HepG2 (cell line): ENCODE data around the gene PAM16. TPM values are rescaled to one million over a fixed set of nuclear protein-coding genes. Genes with fewer than 3 reads are reported as not detected.

Source experiments
- CENPX ChIP-seq: sonication (generic); formaldehyde crosslinking; IDR thresholded peaks from 2 replicates; pipeline ENCODE4 v1.9.0; 2021; ENCODE audit warnings: mild to moderate bottlenecking, missing genetic modification reagents, moderate library complexity
- CSRNP1 ChIP-seq: sonication (generic); formaldehyde crosslinking; IDR thresholded peaks from 2 replicates; pipeline ENCODE4 v1.8.1; 2023; ENCODE audit warnings: mild to moderate bottlenecking, missing genetic modification reagents
- EEA1 ChIP-seq: sonication (generic); formaldehyde crosslinking; IDR thresholded peaks from 2 replicates; pipeline ENCODE4 v1.5.1; 2020; ENCODE audit warnings: mild to moderate bottlenecking, missing genetic modification reagents, borderline replicate concordance
- IRF2 ChIP-seq: IDR thresholded peaks from 2 replicates; pipeline ENCODE4 v1.6.1; 2018; ENCODE audit warnings: missing genetic modification reagents, missing compliant biosample characterization
- JARID2 ChIP-seq: sonication (generic); formaldehyde crosslinking; IDR thresholded peaks from 2 replicates; pipeline ENCODE4 v1.8.1; 2023; ENCODE audit warnings: missing genetic modification reagents, inconsistent platforms; ENCODE audit not compliant: insufficient replicate concordance
- KDM1A ChIP-seq: IDR thresholded peaks from 2 replicates; pipeline ENCODE4 v1.6.1; 2016; ENCODE audit warnings: missing compliant biosample characterization
- MAX ChIP-seq: IDR thresholded peaks from 2 replicates; pipeline ENCODE4 v1.6.1; 2012; ENCODE audit warnings: inconsistent platforms
- MIER3 ChIP-seq: IDR thresholded peaks from 2 replicates; pipeline ENCODE4 v1.6.1; 2016; ENCODE audit warnings: missing compliant biosample characterization, borderline replicate concordance
- NAIF1 ChIP-seq: sonication (generic); formaldehyde crosslinking; IDR thresholded peaks from 2 replicates; pipeline ENCODE4 v1.5.0; 2020; ENCODE audit warnings: mild to moderate bottlenecking, missing genetic modification reagents, borderline replicate concordance
- PTBP1 ChIP-seq: fragments of 200-400 bp; formaldehyde crosslinking; IDR thresholded peaks from 2 replicates; pipeline ENCODE4 v1.6.1; 2018; ENCODE audit warnings: low read length, low read depth; ENCODE audit not compliant: poor library complexity, severe bottlenecking
- SNAPC2 ChIP-seq: sonication (generic); formaldehyde crosslinking; IDR thresholded peaks from 2 replicates; pipeline ENCODE4 v1.8.1; 2022; ENCODE audit warnings: mild to moderate bottlenecking, missing genetic modification reagents
- TMF1 ChIP-seq: sonication (generic); formaldehyde crosslinking; IDR thresholded peaks from 2 replicates; pipeline ENCODE4 v1.8.1; 2022; ENCODE audit warnings: low read depth, missing genetic modification reagents
- TRAFD1 ChIP-seq: sonication (generic); formaldehyde crosslinking; IDR thresholded peaks from 2 replicates; pipeline ENCODE4 v1.5.1; 2020; ENCODE audit warnings: missing genetic modification reagents, mild to moderate bottlenecking, borderline replicate concordance
- TSC22D2 ChIP-seq: sonication (generic); formaldehyde crosslinking; IDR thresholded peaks from 2 replicates; pipeline ENCODE4 v1.5.1; 2020; ENCODE audit warnings: missing genetic modification reagents, mild to moderate bottlenecking, borderline replicate concordance
- ZNF10 ChIP-seq: sonication (generic); formaldehyde crosslinking; IDR thresholded peaks from 2 replicates; pipeline ENCODE4 v1.4.0; 2020; ENCODE audit warnings: mild to moderate bottlenecking, low read depth, missing genetic modification reagents, borderline replicate concordance
- ZNF44 ChIP-seq: sonication (generic); formaldehyde crosslinking; IDR thresholded peaks from 2 replicates; pipeline ENCODE4 v1.5.1; 2020; ENCODE audit warnings: mild to moderate bottlenecking, missing genetic modification reagents
- ZNF792 ChIP-seq: IDR thresholded peaks from 2 replicates; pipeline ENCODE4 v1.6.1; 2016
- ZSCAN12 ChIP-seq: sonication (generic); formaldehyde crosslinking; IDR thresholded peaks from 2 replicates; pipeline ENCODE4 v1.9.0; 2021; ENCODE audit warnings: mild to moderate bottlenecking, missing genetic modification reagents
- polyA plus RNA-seq, 8 experiments: library from polyadenylated mRNA; depleted of rRNA in 3 of 8; stranded (reverse) in 7 of 8; unstranded in 1 of 8; fragments of >200 nt; fragmentation: Illumina TruSeq in 4 of 8; extraction: Trizol in 4 of 8; gene quantifications; 2 replicates each; pipeline versions ENCODE4 v1.2.1 to v1.2.3, GENCODE V29; 2011 to 2016; ENCODE audit warnings: low read depth in 4 of 8, missing spikeins in 1 of 8, mixed read lengths in 1 of 8; ENCODE audit not compliant: insufficient read depth in 1 of 8
- total RNA-seq, 5 experiments: library from RNA; depleted of rRNA; stranded (reverse); fragments of >200 nt; fragmentation: Illumina TruSeq; extraction: Trizol; gene quantifications; 2 replicates each; pipeline ENCODE4 v1.2.3, GENCODE V29; 2016; ENCODE audit warnings: low read depth in 1 of 5
- TF ChIP-seq, protein P1 (sequence below): sonication (generic); formaldehyde crosslinking; IDR thresholded peaks from 2 replicates; pipeline ENCODE4 v1.5.1; 2020; ENCODE audit warnings: mild to moderate bottlenecking, missing genetic modification reagents, borderline replicate concordance
- TF ChIP-seq, protein P2 (sequence below): sonication (generic); formaldehyde crosslinking; IDR thresholded peaks from 2 replicates; pipeline ENCODE4 v1.4.0; 2020; ENCODE audit warnings: mild to moderate bottlenecking, missing genetic modification reagents

PAM16 gene
- total and polyA plus RNA-seq, 2 of the 13 experiments (the other 11 are each of a cell fraction or from before 2014, with no cell fraction given), result 51.5 to 51.8 TPM

- TF ChIP-seq NAIF1 (CRISPR knock-in tag), result no peak
- TF ChIP-seq ZNF10 (CRISPR knock-in tag), result no peak
- peak; percentile 99 for TF ChIP-seq KDM1A (CRISPR knock-in tag)
- TF ChIP-seq SNAPC2, result peak; percentile 67; the same call in 1 of the 2 replicates
- no peak for TF ChIP-seq EEA1 (CRISPR knock-in tag)
- TF ChIP-seq MAX, result peak; percentile 62; the same call in 1 of the 2 replicates
- TF ChIP-seq ZNF792, result no peak
- TF ChIP-seq ZNF44, result no peak
- no peak for TF ChIP-seq TSC22D2 (CRISPR knock-in tag)
- TF ChIP-seq MIER3 (CRISPR knock-in tag), result 0 out of 2 replicates have a peak, but pooled peaks have one; percentile 14
- no peak for TF ChIP-seq PTBP1
- TF ChIP-seq CSRNP1, result 0 out of 2 replicates have a peak, but pooled peaks have one; percentile 25
- no peak for TF ChIP-seq TRAFD1 (CRISPR knock-in tag)
- TF ChIP-seq IRF2 (CRISPR knock-in tag), result no peak
- no peak; the same call in 1 of the 2 replicates for TF ChIP-seq TMF1 (CRISPR knock-in tag)
- no peak for TF ChIP-seq CENPX (CRISPR knock-in tag)
- TF ChIP-seq, protein P1, sequence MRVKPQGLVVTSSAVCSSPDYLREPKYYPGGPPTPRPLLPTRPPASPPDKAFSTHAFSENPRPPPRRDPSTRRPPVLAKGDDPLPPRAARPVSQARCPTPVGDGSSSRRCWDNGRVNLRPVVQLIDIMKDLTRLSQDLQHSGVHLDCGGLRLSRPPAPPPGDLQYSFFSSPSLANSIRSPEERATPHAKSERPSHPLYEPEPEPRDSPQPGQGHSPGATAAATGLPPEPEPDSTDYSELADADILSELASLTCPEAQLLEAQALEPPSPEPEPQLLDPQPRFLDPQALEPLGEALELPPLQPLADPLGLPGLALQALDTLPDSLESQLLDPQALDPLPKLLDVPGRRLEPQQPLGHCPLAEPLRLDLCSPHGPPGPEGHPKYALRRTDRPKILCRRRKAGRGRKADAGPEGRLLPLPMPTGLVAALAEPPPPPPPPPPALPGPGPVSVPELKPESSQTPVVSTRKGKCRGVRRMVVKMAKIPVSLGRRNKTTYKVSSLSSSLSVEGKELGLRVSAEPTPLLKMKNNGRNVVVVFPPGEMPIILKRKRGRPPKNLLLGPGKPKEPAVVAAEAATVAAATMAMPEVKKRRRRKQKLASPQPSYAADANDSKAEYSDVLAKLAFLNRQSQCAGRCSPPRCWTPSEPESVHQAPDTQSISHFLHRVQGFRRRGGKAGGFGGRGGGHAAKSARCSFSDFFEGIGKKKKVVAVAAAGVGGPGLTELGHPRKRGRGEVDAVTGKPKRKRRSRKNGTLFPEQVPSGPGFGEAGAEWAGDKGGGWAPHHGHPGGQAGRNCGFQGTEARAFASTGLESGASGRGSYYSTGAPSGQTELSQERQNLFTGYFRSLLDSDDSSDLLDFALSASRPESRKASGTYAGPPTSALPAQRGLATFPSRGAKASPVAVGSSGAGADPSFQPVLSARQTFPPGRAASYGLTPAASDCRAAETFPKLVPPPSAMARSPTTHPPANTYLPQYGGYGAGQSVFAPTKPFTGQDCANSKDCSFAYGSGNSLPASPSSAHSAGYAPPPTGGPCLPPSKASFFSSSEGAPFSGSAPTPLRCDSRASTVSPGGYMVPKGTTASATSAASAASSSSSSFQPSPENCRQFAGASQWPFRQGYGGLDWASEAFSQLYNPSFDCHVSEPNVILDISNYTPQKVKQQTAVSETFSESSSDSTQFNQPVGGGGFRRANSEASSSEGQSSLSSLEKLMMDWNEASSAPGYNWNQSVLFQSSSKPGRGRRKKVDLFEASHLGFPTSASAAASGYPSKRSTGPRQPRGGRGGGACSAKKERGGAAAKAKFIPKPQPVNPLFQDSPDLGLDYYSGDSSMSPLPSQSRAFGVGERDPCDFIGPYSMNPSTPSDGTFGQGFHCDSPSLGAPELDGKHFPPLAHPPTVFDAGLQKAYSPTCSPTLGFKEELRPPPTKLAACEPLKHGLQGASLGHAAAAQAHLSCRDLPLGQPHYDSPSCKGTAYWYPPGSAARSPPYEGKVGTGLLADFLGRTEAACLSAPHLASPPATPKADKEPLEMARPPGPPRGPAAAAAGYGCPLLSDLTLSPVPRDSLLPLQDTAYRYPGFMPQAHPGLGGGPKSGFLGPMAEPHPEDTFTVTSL (CRISPR knock-in tag), result no peak; the same call in 1 of the 2 replicates
- TF ChIP-seq, protein P2, sequence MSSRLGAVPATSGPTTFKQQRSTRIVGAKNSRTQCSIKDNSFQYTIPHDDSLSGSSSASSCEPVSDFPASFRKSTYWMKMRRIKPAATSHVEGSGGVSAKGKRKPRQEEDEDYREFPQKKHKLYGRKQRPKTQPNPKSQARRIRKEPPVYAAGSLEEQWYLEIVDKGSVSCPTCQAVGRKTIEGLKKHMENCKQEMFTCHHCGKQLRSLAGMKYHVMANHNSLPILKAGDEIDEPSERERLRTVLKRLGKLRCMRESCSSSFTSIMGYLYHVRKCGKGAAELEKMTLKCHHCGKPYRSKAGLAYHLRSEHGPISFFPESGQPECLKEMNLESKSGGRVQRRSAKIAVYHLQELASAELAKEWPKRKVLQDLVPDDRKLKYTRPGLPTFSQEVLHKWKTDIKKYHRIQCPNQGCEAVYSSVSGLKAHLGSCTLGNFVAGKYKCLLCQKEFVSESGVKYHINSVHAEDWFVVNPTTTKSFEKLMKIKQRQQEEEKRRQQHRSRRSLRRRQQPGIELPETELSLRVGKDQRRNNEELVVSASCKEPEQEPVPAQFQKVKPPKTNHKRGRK (CRISPR knock-in tag), result no peak
- no peak for TF ChIP-seq ZSCAN12 (CRISPR knock-in tag)
- TF ChIP-seq JARID2, result no peak
Observed at GRCh38 chr16:4367393-4367856, 16.3 kb upstream of the PAM16 start (continued).
